ENCODE measurements around the gene UBALD2. TPM values are rescaled to one million over a fixed set of nuclear protein-coding genes. Genes with fewer than 3 reads are reported as not detected.
A peak's percentile ranks its signal among the peaks of the same experiment; 100 is the strongest.

The UBALD2 gene
- total and polyA plus RNA-seq, 2 of the 4 experiments (the other 2 are of a cell fraction): 0.90 to 12.1 TPM

DNA sequence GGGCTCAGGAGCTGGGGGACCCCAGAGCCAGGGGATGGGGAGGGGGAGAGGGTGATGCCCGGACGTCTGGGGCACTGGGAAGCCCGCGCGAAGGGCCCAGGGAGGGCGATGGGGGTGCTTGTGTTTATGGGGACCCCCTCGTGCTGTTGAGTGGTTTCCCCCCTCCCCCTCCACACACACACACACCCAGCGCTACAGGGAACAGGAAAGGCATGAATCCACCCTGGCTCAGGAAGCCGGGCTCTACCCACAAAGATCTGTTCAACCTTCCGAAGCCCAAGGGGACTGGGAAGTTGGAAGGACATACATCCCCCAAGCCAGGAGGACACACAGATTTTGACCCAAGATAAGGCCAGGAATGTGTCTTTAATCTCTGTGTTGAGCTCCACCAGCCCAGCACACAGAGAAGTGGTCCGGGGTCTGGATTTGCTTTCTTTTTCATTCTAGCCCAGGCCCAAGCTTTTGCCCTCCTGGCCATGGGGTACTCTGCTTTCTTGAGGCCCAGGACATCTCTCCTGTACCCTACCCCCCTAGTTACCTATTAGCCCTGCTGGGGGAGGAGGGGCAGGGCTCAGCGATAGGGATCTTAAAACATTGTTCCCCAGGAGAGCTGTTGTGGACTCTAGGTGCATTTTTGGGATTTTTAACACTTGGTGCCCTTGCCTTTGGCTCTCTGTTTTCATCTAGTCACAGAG, 1.2 kb downstream of the UBALD2 start:
- H3K9ac ChIP-seq (ENCODE audit: low read depth, low read length): peak overlapping the region; percentile 69
- TF ChIP-seq BHLHE40 (IDR thresholded peaks at IDR 0.05; ENCODE audit: low read depth, low read length): no peak
- TF ChIP-seq SMC3 (IDR thresholded peaks at IDR 0.05; ENCODE audit: low read depth, low read length): no peak
- no peak; the same call in 1 of the 2 replicates for TF ChIP-seq CHD1 (IDR thresholded peaks at IDR 0.05; ENCODE audit: low read depth, low read length)
- no peak for TF ChIP-seq NFE2L2 (IDR thresholded peaks at IDR 0.05; ENCODE audit: low read depth, low read length)
- TF ChIP-seq, protein P1, sequence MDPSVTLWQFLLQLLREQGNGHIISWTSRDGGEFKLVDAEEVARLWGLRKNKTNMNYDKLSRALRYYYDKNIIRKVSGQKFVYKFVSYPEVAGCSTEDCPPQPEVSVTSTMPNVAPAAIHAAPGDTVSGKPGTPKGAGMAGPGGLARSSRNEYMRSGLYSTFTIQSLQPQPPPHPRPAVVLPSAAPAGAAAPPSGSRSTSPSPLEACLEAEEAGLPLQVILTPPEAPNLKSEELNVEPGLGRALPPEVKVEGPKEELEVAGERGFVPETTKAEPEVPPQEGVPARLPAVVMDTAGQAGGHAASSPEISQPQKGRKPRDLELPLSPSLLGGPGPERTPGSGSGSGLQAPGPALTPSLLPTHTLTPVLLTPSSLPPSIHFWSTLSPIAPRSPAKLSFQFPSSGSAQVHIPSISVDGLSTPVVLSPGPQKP (IDR thresholded peaks at IDR 0.05; ENCODE audit: borderline replicate concordance, low read depth, low read length): no peak
- no peak for TF ChIP-seq RAD21 (IDR thresholded peaks at IDR 0.05; ENCODE audit: low read length)
- no peak for TF ChIP-seq MAFK (IDR thresholded peaks at IDR 0.05; ENCODE audit: low read depth, low read length)
- TF ChIP-seq POLR2A (IDR thresholded peaks at IDR 0.05; ENCODE audit: low read depth, low read length): no peak
- TF ChIP-seq MXI1 (IDR thresholded peaks at IDR 0.05; ENCODE audit: borderline replicate concordance, low read depth, low read length): no peak
- no peak for TF ChIP-seq RFX5 (IDR thresholded peaks at IDR 0.05; ENCODE audit: low read depth, low read length)
- TF ChIP-seq, protein P2, sequence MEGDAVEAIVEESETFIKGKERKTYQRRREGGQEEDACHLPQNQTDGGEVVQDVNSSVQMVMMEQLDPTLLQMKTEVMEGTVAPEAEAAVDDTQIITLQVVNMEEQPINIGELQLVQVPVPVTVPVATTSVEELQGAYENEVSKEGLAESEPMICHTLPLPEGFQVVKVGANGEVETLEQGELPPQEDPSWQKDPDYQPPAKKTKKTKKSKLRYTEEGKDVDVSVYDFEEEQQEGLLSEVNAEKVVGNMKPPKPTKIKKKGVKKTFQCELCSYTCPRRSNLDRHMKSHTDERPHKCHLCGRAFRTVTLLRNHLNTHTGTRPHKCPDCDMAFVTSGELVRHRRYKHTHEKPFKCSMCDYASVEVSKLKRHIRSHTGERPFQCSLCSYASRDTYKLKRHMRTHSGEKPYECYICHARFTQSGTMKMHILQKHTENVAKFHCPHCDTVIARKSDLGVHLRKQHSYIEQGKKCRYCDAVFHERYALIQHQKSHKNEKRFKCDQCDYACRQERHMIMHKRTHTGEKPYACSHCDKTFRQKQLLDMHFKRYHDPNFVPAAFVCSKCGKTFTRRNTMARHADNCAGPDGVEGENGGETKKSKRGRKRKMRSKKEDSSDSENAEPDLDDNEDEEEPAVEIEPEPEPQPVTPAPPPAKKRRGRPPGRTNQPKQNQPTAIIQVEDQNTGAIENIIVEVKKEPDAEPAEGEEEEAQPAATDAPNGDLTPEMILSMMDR (conservative IDR thresholded peaks at IDR 0.05; ENCODE audit: low read depth, low read length): no peak
- TF ChIP-seq FOS (IDR thresholded peaks at IDR 0.05; ENCODE audit: low read depth, low read length): no peak
- no peak for TF ChIP-seq MAZ (IDR thresholded peaks at IDR 0.05; ENCODE audit: borderline replicate concordance, low read depth, low read length)
- H3K56ac ChIP-seq (ENCODE audit: extremely low read depth, insufficient read depth, low read length): peak overlapping the region; percentile 93
- H3K4ac ChIP-seq (ENCODE audit: low read depth, low read length): peak overlapping the region; percentile 96
- H3K23ac ChIP-seq (ENCODE audit: low read depth, low read length): peak overlapping the region; percentile 99
- WGBS, 2 experiments (ENCODE audit: extremely low coverage in 2 of 2, insufficient read length in 1 of 2): no CpG with 5 or more reads among the region's 12 CpGs
- H2BK15ac ChIP-seq (ENCODE audit: low read depth, low read length): peak overlapping the region; percentile 75; the same call in 1 of the 3 replicates
- H2BK5ac ChIP-seq (ENCODE audit: low read depth, low read length, poor library complexity, severe bottlenecking): peak overlapping the region; percentile 88
- peaks cover 8% of the 10 kb centered on the region for H3K36me3 ChIP-seq (ENCODE audit: control insufficient read depth, insufficient read depth, low read length)
- DNase-seq (peak; percentile 30), ATAC-seq (ENCODE audit: low read depth) (peak; percentile 6; the same call in 1 of the 2 replicates)
- peak overlapping the region; percentile 98 for H2AK9ac ChIP-seq (replicated peaks; ENCODE audit: low read depth, low read length, poor library complexity)
- no TSS peak for BruUV-seq (replicated peaks)
- peak overlapping the region; percentile 96 for H4K91ac ChIP-seq (ENCODE audit: insufficient read depth, low read depth, low read length)
- H4K20me1 ChIP-seq (ENCODE audit: insufficient read depth, low read length): no peaks in the 10 kb centered on the region
- H3K27me3 ChIP-seq (ENCODE audit: control insufficient read depth, insufficient read depth, low read length): no peaks in the 10 kb centered on the region
- H3K79me1 ChIP-seq (ENCODE audit: low read depth in 1 of 2, low read length in 2 of 2): peaks cover 32 to 57% of the 10 kb centered on the region in 2 experiments
- peak overlapping the region; percentile 100 for H3K4me3 ChIP-seq (ENCODE audit: insufficient read depth, low read depth, low read length)
- peak overlapping the region; percentile 99 for H3K14ac ChIP-seq (replicated peaks; ENCODE audit: low read depth, low read length)
- peak overlapping the region; percentile 30 for H3K18ac ChIP-seq (ENCODE audit: low read depth, low read length)
- H3K4me1 ChIP-seq (ENCODE audit: control insufficient read depth, insufficient read depth, low read length): peaks cover 10% of the 10 kb centered on the region
- dilution Hi-C loops (cut with HindIII; ENCODE audit: low sequenced_read_pairs, unreplicated experiment) (no loop called here), in situ Hi-C loops (cut with MboI; ENCODE audit: low sequenced_read_pairs) (no loop called here), intact Hi-C loops (cut with micrococcal nuclease) (loop anchor here (5.0 kb wide), 1 partner anchor 129 kb away; no protein-coding TSS in a partner anchor)
- POLR2A ChIA-PET (ENCODE audit: unreplicated experiment): no interaction called here
- peak overlapping the region; percentile 92 for H2AK5ac ChIP-seq (ENCODE audit: low read depth, low read length)
- H3K9me1 ChIP-seq (ENCODE audit: insufficient read depth, low read length): peaks cover 15% of the 10 kb centered on the region
- H4K8ac ChIP-seq (ENCODE audit: low read depth in 2 of 2, low read length in 2 of 2): peak overlapping the region; percentile 30 to 95
- CTCF ChIA-PET: no interaction called here
- H2BK20ac ChIP-seq (ENCODE audit: low read depth, low read length): no peak overlapping the region
- peak overlapping the region; percentile 59 for H3K27ac ChIP-seq (ENCODE audit: insufficient read depth, low read length)
- H3K9me3 ChIP-seq (ENCODE audit: control insufficient read depth, insufficient read depth, low read length): no peaks in the 10 kb centered on the region
- peak overlapping the region; percentile 71; the same call in 1 of the 2 replicates for H2BK120ac ChIP-seq (ENCODE audit: low read depth, low read length)
- peak overlapping the region; percentile 88 for H3K4me2 ChIP-seq (ENCODE audit: low read depth, low read length)
- H4K5ac ChIP-seq (ENCODE audit: low read depth, low read length): peak overlapping the region; percentile 14; the same call in 1 of the 2 replicates
- peak overlapping the region; percentile 90 for H2AFZ ChIP-seq (replicated peaks; ENCODE audit: low read length, poor library complexity)

Measured in IMR-90 (cell line).